K562 (cell line): ENCODE results near the gene MFSD6. TPM values are rescaled to one million over a fixed set of nuclear protein-coding genes. Genes with fewer than 3 reads are reported as not detected.

Experiments used
- ATAC-seq: fragments of 200-7000 bp; cut with Tn5 transposase; 3 replicates; pipeline ENCODE4 v1.9.1; 2020; ENCODE audit warnings: moderate library complexity
- BruUV-seq: library from RNA; stranded (reverse); fragments of 400-500 nt; replicated peaks from 2 replicates; lab custom pipeline; 2021; lab: Mats Ljungman, UMichigan
- CTCF ChIA-PET: fragments of 300-600 bp; formaldehyde crosslinking; extraction: SDS; loops from one replicate; lab custom pipeline; 2021; ENCODE audit warnings: low intra/inter-chr PET ratio; lab: Yijun Ruan, JAX
- POLR2A ChIA-PET: fragments of 300-600, 350-650 bp; sonication (Branson Sonifier 250); formaldehyde crosslinking; extraction: SDS; loops from one replicate; lab custom pipeline; 2021; ENCODE audit warnings: antibody characterized with exemption, inconsistent platforms; lab: Yijun Ruan, JAX
- DNase-seq, 4 experiments: peaks; one replicate each; pipeline versions ENCODE4 v3.0.0 to v3.0.0-alpha.2; 2011 to 2018; ENCODE audit warnings: low spot score in 3 of 4, mixed read lengths in 3 of 4; ENCODE audit errors: extremely low read depth in 1 of 4
- FAIRE-seq: peaks from 2 replicates; lab custom pipeline; 2011; peaks lifted over from hg19 to GRCh38; lab: Jason Lieb, UNC
- H2AFZ ChIP-seq: 2 replicates; pipeline ENCODE4 v1.6.0; 2011; ENCODE audit warnings: low read depth, low read length, control low read depth, inconsistent platforms
- H3K27ac ChIP-seq: fragments of 200-600 bp; 3 replicates; pipeline ENCODE4 v1.8.0; 2011; ENCODE audit warnings: low read depth, mild to moderate bottlenecking, control low read depth, inconsistent platforms, low read length, moderate library complexity, mixed read lengths; ENCODE audit errors: extremely low read depth
- H3K27me3 ChIP-seq, 2 experiments: fragments of 300-600 bp in 1 of 2; 2 replicates in 1 of 2; 3 replicates in 1 of 2; pipeline versions ENCODE4 v1.6.0 to v1.8.0; 2011; ENCODE audit warnings: inconsistent platforms in 2 of 2, low read length in 2 of 2, mild to moderate bottlenecking in 1 of 2, mixed read lengths in 1 of 2, moderate library complexity in 1 of 2; ENCODE audit not compliant: control insufficient read depth in 2 of 2, insufficient read depth in 2 of 2
- H3K36me3 ChIP-seq: fragments of 300-600 bp; 3 replicates; pipeline ENCODE4 v1.8.0; 2011; ENCODE audit warnings: mild to moderate bottlenecking, low read length, inconsistent platforms; ENCODE audit not compliant: control insufficient read depth, insufficient read depth
- H3K4me1 ChIP-seq, 2 experiments: fragments of 200-600 bp in 1 of 2; replicated peaks in 1 of 2; 2 replicates in 1 of 2; 3 replicates in 1 of 2; pipeline versions ENCODE4 v1.5.1 to v1.8.0; 2011; ENCODE audit warnings: inconsistent platforms in 2 of 2, low read length in 2 of 2, mild to moderate bottlenecking in 1 of 2, mixed read lengths in 1 of 2, moderate library complexity in 1 of 2; ENCODE audit not compliant: control insufficient read depth in 2 of 2, insufficient read depth in 2 of 2
- H3K4me2 ChIP-seq: 2 replicates; pipeline ENCODE4 v1.6.1; 2011; ENCODE audit warnings: low read length, control low read depth, inconsistent platforms, mixed read lengths; ENCODE audit not compliant: insufficient read depth
- H3K4me3 ChIP-seq: fragments of 200-600 bp; sonication (generic), shearing (Covaris generic); 2 replicates; pipeline ENCODE4 v1.5.1; 2016; ENCODE audit warnings: control low read depth, inconsistent platforms
- H3K79me2 ChIP-seq: fragments of 200-600 bp; 3 replicates; pipeline ENCODE4 v1.8.0; 2011; ENCODE audit warnings: low read length, inconsistent platforms; ENCODE audit not compliant: control insufficient read depth, insufficient read depth
- H3K9ac ChIP-seq, 2 experiments: 2 replicates each; pipeline versions ENCODE4 v1.6.0 to v1.6.1; 2011; ENCODE audit warnings: low read depth in 2 of 2, low read length in 2 of 2, control low read depth in 1 of 2, inconsistent platforms in 1 of 2, mild to moderate bottlenecking in 1 of 2, mixed read lengths in 1 of 2; ENCODE audit not compliant: insufficient read depth in 1 of 2
- H3K9me1 ChIP-seq: one replicate; pipeline ENCODE4 v1.6.0; 2011; ENCODE audit warnings: inconsistent platforms, mild to moderate bottlenecking, low read length, moderate library complexity; ENCODE audit not compliant: control insufficient read depth, insufficient read depth
- H3K9me3 ChIP-seq: replicated peaks from 2 replicates; pipeline ENCODE4 v1.5.1; 2011; ENCODE audit warnings: low read depth, low read length, inconsistent platforms; ENCODE audit not compliant: control insufficient read depth, insufficient read depth
- H4K20me1 ChIP-seq: replicated peaks from 2 replicates; pipeline ENCODE4 v1.6.1; 2011; ENCODE audit warnings: low read length, inconsistent platforms, mixed read lengths; ENCODE audit not compliant: control insufficient read depth, insufficient read depth
- ASH1L ChIP-seq: fragments of 450-650 bp; IDR thresholded peaks from 2 replicates; pipeline ENCODE4 v1.6.1; 2018; ENCODE audit warnings: borderline replicate concordance, mild to moderate bottlenecking, low read depth; ENCODE audit not compliant: partially characterized antibody
- BACH1 ChIP-seq: fragments of 200-800 bp; sonication (Bioruptor generic); IDR thresholded peaks from 2 replicates; pipeline ENCODE4 v1.6.1; 2016; ENCODE audit warnings: missing genetic modification characterization, missing compliant biosample characterization
- BCOR ChIP-seq: fragments of 450-650 bp; IDR thresholded peaks from 2 replicates; pipeline ENCODE4 v1.6.1; 2016
- CCNT2 ChIP-seq: IDR thresholded peaks from 2 replicates; pipeline ENCODE4 v1.6.1; 2011; ENCODE audit warnings: borderline replicate concordance, low read depth, mild to moderate bottlenecking, moderate library complexity, mixed read lengths, low read length; ENCODE audit not compliant: insufficient read length; ENCODE audit errors: extremely low read depth
- CREM ChIP-seq: IDR thresholded peaks from 2 replicates; pipeline ENCODE4 v1.6.1; 2014; ENCODE audit warnings: antibody characterized with exemption, low read depth
- EHMT2 ChIP-seq: fragments of 450-650 bp; IDR thresholded peaks from 2 replicates; pipeline ENCODE4 v1.6.1; 2018; ENCODE audit warnings: antibody characterized with exemption
- ETV1 ChIP-seq: fragments of 450-650 bp; conservative IDR thresholded peaks from 2 replicates; pipeline ENCODE4 v1.6.1; 2016; ENCODE audit warnings: missing genetic modification characterization, control low read depth, low read depth, missing compliant biosample characterization
- MIER1 ChIP-seq: fragments of 450-650 bp; IDR thresholded peaks from 2 replicates; pipeline ENCODE4 v1.6.1; 2016; ENCODE audit warnings: antibody characterized with exemption, mild to moderate bottlenecking, low read depth
- NFXL1 ChIP-seq: fragments of 450-650 bp; formaldehyde crosslinking; IDR thresholded peaks from 2 replicates; pipeline ENCODE4 v1.4.0; 2021; ENCODE audit warnings: mild to moderate bottlenecking
- PHTF2 ChIP-seq: fragments of 250-450 bp; sonication (Bioruptor Pico); IDR thresholded peaks from 2 replicates; pipeline ENCODE4 v1.5.0; 2021; ENCODE audit warnings: mild to moderate bottlenecking
- TSC22D4 ChIP-seq: fragments of 450-650 bp; IDR thresholded peaks from 2 replicates; pipeline ENCODE4 v1.6.1; 2016; ENCODE audit warnings: missing genetic modification characterization, missing biosample characterization, control low read depth
- ZFP1 ChIP-seq: fragments of 450-650 bp; formaldehyde crosslinking; IDR thresholded peaks from 2 replicates; pipeline ENCODE4 v1.4.0; 2020; ENCODE audit warnings: mild to moderate bottlenecking, mixed read lengths
- ZFX ChIP-seq: sonication (generic); formaldehyde crosslinking; IDR thresholded peaks from 2 replicates; pipeline ENCODE4 v1.8.0; 2022; ENCODE audit warnings: mild to moderate bottlenecking, missing genetic modification reagents, moderate library complexity
- WGBS: fragments of 100-300 bp; shearing (Covaris generic); methylation state at CpG from one replicate; pipeline ENCODE4 v1.1.6; 2016; ENCODE audit warnings: low coverage, mixed read lengths; ENCODE audit not compliant: insufficient coverage; ENCODE audit errors: missing lambda C conversion rate; 5-methylcytosine and 5-hydroxymethylcytosine counted together
- in situ Hi-C: fragments of 300-500 bp; cut with MboI; formaldehyde crosslinking; loops from 4 replicates; pipeline ENCODE4 v1.15.0; 2018; ENCODE audit warnings: inconsistent platforms, mixed read lengths
- intact Hi-C: fragments of 100-400 bp; cut with micrococcal nuclease; formaldehyde crosslinking; loops from 2 replicates; pipeline ENCODE4 v1.14.2; 2022
- polyA plus RNA-seq, 8 experiments: library from polyadenylated mRNA; depleted of rRNA in 4 of 8; stranded (reverse) in 5 of 8; unstranded in 3 of 8; fragments of >200 nt; fragmentation: Nextera tagmentation in 2 of 8; fragmentation: Illumina TruSeq in 1 of 8; extraction: Ambion mirVana in 2 of 8; extraction: Trizol in 1 of 8; gene quantifications; 2 replicates each; pipeline versions ENCODE4 v1.2.1 to v1.2.3, GENCODE V29; 2011 to 2014; ENCODE audit warnings: inconsistent platforms in 1 of 8, missing spikeins in 1 of 8
- total RNA-seq, 7 experiments: library from RNA; depleted of rRNA in 6 of 7; stranded (reverse); fragments of >200 nt in 6 of 7; fragmentation: Illumina TruSeq in 2 of 7; extraction: Trizol in 2 of 7; gene quantifications; 2 replicates each; pipeline versions ENCODE4 v1.2.1 to v1.2.3, GENCODE V29; 2011 to 2021; ENCODE audit warnings: low replicate concordance in 1 of 7
- TF ChIP-seq, protein P1 (sequence below): IDR thresholded peaks from 3 replicates; pipeline ENCODE4 v1.6.1; 2011; ENCODE audit warnings: borderline replicate concordance, mild to moderate bottlenecking; ENCODE audit not compliant: insufficient read length, insufficient read depth
- TF ChIP-seq, protein P2 (sequence below), 2 experiments: fragments of 450-650 bp in 1 of 2; sonication (generic) in 1 of 2; formaldehyde crosslinking in 1 of 2; IDR thresholded peaks in 1 of 2; conservative IDR thresholded peaks in 1 of 2; 2 replicates each; pipeline versions ENCODE4 v1.6.1 to v1.8.1; 2016 to 2023; ENCODE audit warnings: mild to moderate bottlenecking in 2 of 2, moderate library complexity in 2 of 2, inconsistent platforms in 1 of 2, missing genetic modification reagents in 1 of 2
- TF ChIP-seq, protein P3 (sequence below): fragments of 450-650 bp; IDR thresholded peaks from 2 replicates; pipeline ENCODE4 v1.6.1; 2016

MFSD6 gene
- total and polyA plus RNA-seq, 9 of the 15 experiments (the other 6 are each of a cell fraction or from before 2014, with no cell fraction given), result 1.1 to 7.9 (median 4.4) TPM

- TF ChIP-seq, protein P1, sequence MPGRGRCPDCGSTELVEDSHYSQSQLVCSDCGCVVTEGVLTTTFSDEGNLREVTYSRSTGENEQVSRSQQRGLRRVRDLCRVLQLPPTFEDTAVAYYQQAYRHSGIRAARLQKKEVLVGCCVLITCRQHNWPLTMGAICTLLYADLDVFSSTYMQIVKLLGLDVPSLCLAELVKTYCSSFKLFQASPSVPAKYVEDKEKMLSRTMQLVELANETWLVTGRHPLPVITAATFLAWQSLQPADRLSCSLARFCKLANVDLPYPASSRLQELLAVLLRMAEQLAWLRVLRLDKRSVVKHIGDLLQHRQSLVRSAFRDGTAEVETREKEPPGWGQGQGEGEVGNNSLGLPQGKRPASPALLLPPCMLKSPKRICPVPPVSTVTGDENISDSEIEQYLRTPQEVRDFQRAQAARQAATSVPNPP, result no peak
- TF ChIP-seq BCOR (no peak), ZFX (CRISPR knock-in tag) (0 out of 2 replicates have a peak, but pooled peaks have one; percentile 10)
These were observed 29.3 kb upstream of the MFSD6 start (continued) for GRCh38 chr2:190378880-190379237.

DNA sequence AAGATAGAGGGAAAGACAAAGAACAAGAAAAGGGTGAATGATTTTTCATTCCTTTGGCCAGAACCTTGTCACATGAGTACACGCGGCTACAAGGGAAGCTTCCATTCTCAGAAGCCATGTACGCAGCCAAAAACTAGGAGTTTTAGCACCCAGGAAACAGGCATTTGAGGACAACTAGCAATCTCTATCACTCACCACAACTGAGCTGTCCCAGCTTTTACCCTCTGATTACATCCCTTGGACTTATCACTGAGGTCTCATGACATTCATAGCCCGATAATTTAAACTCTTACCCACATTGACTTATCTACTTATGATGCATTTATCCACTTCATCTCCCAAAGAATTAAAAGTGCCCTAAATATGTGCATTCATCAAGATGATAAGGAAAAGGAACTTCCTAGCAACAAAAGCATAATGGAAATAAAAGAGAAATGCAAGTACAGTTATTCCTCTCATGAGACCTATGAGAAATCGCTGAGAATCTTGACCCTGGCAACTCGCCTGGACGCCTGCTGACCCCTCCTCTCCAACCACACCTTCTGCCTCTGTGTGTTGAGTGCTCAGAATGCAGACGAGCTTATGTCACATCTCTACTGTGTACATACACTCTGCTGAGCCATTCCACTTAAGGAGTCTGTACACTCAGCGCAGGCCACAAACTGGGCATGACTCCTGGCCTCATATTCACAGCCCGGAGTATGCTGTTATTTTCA is 28.7 kb upstream of the MFSD6 start:
- ChIA-PET CTCF (no interaction called here), POLR2A (interaction anchor here (1.1 kb wide), 2 partner anchors 9 to 300 kb away, joined by 3 read pairs; no protein-coding TSS in a partner anchor)
- Histone ChIP-seq H2AFZ (peak overlapping the region; percentile 71), H3K9ac (peak overlapping the region in 1 of 2 experiments; percentile 30; a peak in 2 of 4 replicates), H3K9me3 (no peaks in the 10 kb centered on the region), H3K79me2 (no peaks in the 10 kb centered on the region), H3K4me3 (no peak overlapping the region), H3K36me3 (no peaks in the 10 kb centered on the region), H3K9me1 (no peaks in the 10 kb centered on the region), H3K27me3 (no peaks in the 10 kb centered on the region), H3K4me1 (peaks cover 5 to 33% of the 10 kb centered on the region in 2 experiments; a peak in 4 of 5 replicates), H3K27ac (peak overlapping the region; percentile 75; the same call in 2 of the 3 replicates), H3K4me2 (peak overlapping the region; percentile 77), H4K20me1 (no peaks in the 10 kb centered on the region)
- peak; percentile 73 for ATAC-seq
- in situ Hi-C loops (no loop called here), intact Hi-C loops (no loop called here)
- 6% methylated on average over 10 of the region's 10 CpGs for WGBS
- no TSS peak for BruUV-seq
- peak; percentile 8 to 53 (median 18) for DNase-seq
- FAIRE-seq, result peak; percentile 73
- TF ChIP-seq, protein P2, sequence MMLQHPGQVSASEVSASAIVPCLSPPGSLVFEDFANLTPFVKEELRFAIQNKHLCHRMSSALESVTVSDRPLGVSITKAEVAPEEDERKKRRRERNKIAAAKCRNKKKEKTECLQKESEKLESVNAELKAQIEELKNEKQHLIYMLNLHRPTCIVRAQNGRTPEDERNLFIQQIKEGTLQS (IDR thresholded peaks at IDR 0.05), result peak; percentile 37; the same call in 1 of the 2 replicates
- TF ChIP-seq, protein P2 (CRISPR knock-in tag; conservative IDR thresholded peaks at IDR 0.05), result no peak
- TF ChIP-seq, protein P3, sequence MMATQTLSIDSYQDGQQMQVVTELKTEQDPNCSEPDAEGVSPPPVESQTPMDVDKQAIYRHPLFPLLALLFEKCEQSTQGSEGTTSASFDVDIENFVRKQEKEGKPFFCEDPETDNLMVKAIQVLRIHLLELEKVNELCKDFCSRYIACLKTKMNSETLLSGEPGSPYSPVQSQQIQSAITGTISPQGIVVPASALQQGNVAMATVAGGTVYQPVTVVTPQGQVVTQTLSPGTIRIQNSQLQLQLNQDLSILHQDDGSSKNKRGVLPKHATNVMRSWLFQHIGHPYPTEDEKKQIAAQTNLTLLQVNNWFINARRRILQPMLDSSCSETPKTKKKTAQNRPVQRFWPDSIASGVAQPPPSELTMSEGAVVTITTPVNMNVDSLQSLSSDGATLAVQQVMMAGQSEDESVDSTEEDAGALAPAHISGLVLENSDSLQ, result peak; percentile 45; the same call in 1 of the 2 replicates
- TF ChIP-seq NFXL1 (no peak), ZFP1 (CRISPR knock-in tag) (no peak), CCNT2 (peak; percentile 41), MIER1 (no peak), BACH1 (no peak), TSC22D4 (tag) (no peak), ASH1L (no peak), CREM (0 out of 2 replicates have a peak, but pooled peaks have one; percentile 25), EHMT2 (peak; percentile 73), ETV1 (tag) (no peak), PHTF2 (CRISPR knock-in tag) (no peak)
